AG09309 (cell line): ENCODE results near the gene PSMD8.

ENCODE experiments used
- DNase-seq: peaks from one replicate; pipeline ENCODE4 v3.0.0-alpha.2; 2010; ENCODE audit warnings: low read depth
- H3K4me3 ChIP-seq: 2 replicates; pipeline ENCODE4 v1.5.1; 2011; ENCODE audit warnings: mild to moderate bottlenecking, low read depth, low read length, moderate library complexity; ENCODE audit not compliant: control insufficient read depth
- TF ChIP-seq, protein P1 (sequence below): IDR thresholded peaks from 2 replicates; pipeline ENCODE4 v1.5.1; 2011; ENCODE audit warnings: mild to moderate bottlenecking, low read depth, low read length, inconsistent platforms; ENCODE audit not compliant: insufficient read depth, control insufficient read depth; ENCODE audit errors: missing control alignments

The PSMD8 gene

DNA sequence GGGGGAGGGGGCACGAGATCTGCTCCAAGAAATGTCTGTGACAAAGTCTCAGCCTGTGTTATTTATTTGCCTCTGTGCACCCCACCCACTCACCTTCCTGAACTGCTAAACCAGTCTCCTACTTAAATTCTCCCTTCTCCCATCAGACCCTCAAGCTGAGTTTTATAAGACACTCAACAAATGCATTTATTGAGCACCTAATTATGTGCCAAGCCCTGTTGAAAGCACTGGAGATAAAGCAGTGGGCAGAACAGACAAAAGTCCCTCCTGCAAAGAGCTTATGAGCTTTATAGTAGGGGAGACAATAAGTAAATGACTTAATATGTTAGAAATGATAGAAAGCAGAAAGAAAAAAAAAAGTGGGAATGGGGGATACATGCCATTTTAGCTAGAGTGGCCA, 25.2 kb downstream of the PSMD8 start:
- TF ChIP-seq, protein P1, sequence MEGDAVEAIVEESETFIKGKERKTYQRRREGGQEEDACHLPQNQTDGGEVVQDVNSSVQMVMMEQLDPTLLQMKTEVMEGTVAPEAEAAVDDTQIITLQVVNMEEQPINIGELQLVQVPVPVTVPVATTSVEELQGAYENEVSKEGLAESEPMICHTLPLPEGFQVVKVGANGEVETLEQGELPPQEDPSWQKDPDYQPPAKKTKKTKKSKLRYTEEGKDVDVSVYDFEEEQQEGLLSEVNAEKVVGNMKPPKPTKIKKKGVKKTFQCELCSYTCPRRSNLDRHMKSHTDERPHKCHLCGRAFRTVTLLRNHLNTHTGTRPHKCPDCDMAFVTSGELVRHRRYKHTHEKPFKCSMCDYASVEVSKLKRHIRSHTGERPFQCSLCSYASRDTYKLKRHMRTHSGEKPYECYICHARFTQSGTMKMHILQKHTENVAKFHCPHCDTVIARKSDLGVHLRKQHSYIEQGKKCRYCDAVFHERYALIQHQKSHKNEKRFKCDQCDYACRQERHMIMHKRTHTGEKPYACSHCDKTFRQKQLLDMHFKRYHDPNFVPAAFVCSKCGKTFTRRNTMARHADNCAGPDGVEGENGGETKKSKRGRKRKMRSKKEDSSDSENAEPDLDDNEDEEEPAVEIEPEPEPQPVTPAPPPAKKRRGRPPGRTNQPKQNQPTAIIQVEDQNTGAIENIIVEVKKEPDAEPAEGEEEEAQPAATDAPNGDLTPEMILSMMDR = no peak
- H3K4me3 ChIP-seq = no peak overlapping the region
- DNase-seq = no peak

DNA sequence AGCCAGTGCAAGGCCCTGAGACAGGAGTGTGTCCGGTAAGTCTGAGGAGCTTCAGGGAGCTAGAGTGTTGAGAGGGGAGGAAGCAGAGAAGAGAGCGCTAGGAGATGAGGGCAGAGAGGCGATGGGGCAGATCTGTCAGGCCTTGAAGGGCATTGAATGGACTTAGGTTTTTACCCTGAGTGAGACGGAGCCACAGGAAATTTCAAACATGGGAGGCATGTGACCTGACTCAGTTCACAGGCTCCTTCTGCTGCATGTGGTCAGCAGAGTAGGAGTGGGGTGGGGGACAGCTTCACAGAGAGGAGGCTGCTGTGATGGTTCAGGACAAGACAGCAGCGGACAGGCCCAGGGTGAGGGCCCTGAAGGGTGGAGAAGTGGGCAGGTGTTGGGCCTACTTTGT, 26.0 kb downstream of the PSMD8 start:
- no peak for DNase-seq
- TF ChIP-seq, protein P1 = no peak
- no peak overlapping the region for H3K4me3 ChIP-seq

DNA sequence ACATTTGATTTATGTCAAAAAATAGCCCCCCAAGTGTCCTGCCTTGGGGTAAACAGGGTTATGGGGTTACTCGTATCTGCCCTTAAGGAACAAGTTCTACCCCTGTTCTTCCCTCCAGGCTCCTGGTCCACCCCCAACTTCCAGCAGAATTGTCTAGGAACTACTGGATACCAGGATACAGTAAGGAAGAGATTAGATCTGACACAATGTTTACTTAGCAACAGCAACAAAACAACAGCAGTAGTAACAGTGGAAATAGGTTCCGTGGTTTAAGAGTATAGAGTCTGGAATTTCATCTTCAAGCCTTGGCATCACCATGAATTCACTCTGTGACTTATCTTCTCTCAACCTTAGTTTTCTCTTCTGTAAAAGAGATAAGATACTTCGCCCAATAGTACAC, 26.8 kb downstream of the PSMD8 start:
- DNase-seq = no peak

DNA sequence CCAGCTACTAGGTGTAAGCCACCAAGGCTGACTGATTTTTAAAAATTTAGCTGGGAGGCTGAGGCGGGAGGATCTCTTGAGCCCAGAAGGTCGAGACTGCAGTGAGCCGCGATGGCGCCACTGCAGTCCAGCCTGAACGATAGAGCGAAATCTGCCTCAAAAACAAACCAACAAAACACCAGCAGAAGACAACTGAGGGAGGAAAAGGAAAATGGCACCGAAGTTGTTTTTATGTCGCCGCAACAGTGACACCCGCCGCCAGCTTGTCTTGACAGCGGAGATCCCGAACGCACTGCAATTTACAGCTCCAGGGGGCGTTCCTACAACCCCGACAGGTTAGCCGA, 28.2 kb downstream of the PSMD8 start:
- H3K4me3 ChIP-seq = peak overlapping the region; percentile 43
- TF ChIP-seq, protein P1 = no peak
- DNase-seq = no peak

More for the DNA sequence above, 26.8 kb downstream of the PSMD8 start:
- H3K4me3 ChIP-seq = no peak overlapping the region
- TF ChIP-seq, protein P1 = no peak

DNA sequence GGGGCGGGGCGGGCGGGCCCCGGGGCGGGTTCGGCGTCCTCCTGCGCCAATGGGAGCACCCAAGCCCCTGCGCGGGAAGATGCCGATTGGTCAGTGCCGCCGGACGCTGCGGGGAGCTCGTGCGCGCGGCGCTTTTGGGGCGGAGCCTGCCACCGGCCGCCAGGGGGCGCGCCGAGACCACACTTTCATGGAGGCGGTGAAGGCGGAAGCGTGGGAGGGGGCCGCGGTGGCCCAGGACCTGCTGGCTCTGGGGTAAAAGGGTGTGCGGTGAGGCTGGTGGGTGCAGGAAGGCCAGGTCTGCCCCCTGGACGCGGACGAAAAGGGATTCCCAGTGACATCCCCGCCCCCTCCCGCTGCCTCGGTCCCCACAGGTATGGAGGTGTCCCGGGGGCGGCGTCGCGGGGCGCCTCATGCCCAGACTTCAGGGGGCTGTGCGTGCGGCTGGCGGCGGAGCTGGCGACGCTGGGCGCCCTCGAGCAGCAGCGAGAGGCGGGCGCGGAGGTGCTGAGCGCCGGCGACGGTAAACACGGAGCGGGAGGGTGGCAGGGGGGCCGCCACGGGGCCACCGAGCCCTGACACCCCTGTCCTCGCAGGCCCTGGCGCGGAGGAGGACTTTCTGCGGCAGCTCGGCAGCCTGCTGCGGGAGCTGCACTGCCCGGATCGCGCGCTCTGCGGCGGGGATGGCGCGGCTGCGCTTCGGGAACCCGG, 28.8 kb downstream of the PSMD8 start, which contains the start of gene FAM98C:
Gene FAM98C (plus strand): TSS at position 127 of the 708 bp plus-strand sequence. CDS start 61 bp downstream, at position 188.
- DNase-seq = peak; percentile 78
- H3K4me3 ChIP-seq = peak within 1 kb of the TSS; percentile 99

DNA sequence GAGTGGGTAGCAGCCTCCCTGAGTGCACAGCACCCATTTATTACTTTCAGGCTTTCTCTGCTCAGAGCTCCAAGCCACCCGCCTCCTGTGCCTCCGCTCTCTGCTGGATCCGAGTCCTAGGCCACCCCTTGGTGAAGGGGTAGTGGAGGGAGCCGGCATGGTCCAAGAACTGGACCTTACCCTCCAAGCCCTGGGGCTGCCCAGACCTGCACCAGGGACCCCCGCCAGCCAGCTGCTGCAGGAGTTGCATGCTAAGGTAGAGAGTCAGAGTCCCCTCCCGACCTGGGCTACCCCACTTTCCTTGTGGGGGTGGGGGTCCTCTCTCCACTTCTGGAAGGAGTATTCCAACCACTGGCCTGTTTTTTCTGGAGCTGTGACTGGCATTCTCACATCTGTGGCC, 30.5 kb downstream of the PSMD8 start:
- TF ChIP-seq, protein P1 = no peak
- no peak for DNase-seq
- no peak overlapping the region for H3K4me3 ChIP-seq

More for the DNA sequence above, 28.8 kb downstream of the PSMD8 start, which contains the start of gene FAM98C:
- TF ChIP-seq, protein P1 = peak; percentile 67

DNA sequence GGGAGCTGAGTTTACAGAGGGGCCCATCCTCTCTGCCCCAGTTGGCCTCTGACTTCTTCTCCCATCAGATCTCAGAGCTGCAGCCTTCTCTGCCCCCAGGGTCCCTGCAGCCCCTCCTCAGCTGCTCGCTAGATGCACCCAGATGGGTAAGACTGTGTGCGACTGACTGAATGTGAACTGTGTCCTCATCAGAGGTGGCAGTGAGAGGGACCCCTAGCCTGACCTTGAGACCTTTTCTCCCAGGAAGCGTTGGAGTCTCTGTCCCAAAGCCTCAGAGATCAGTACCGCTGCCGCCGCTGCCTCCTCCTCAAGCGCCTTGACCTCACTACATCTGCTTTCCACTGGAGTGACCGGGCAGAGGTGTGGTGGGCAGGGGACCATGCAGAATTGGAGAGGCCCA, 30.9 kb downstream of the PSMD8 start:
- TF ChIP-seq, protein P1 = no peak
- no peak overlapping the region for H3K4me3 ChIP-seq
- no peak for DNase-seq
